Neuronal stem cell (in vitro differentiated cells): ENCODE data around the gene TRNAU1AP.
A peak's percentile ranks its signal among the peaks of the same experiment; 100 is the strongest.

ENCODE experiments used
- DNase-seq: peaks from one replicate; pipeline ENCODE4 v3.0.0-alpha.2; 2013; ENCODE audit warnings: low spot score
- H2AFZ ChIP-seq: one replicate; pipeline ENCODE4 v1.6.1; 2013; ENCODE audit warnings: mild to moderate bottlenecking, low read length, inconsistent platforms
- H2AK5ac ChIP-seq: 2 replicates; pipeline ENCODE4 v1.6.1; 2013; ENCODE audit warnings: low read depth, mild to moderate bottlenecking, inconsistent platforms, low read length, moderate library complexity, mixed read lengths
- H2BK120ac ChIP-seq: 2 replicates; pipeline ENCODE4 v1.6.1; 2013; ENCODE audit warnings: low read depth, mild to moderate bottlenecking, inconsistent platforms, low read length, moderate library complexity, mixed read lengths
- H2BK12ac ChIP-seq: one replicate; pipeline ENCODE4 v1.6.1; 2013; ENCODE audit warnings: low read length, inconsistent platforms
- H2BK15ac ChIP-seq: 2 replicates; pipeline ENCODE4 v1.6.1; 2013; ENCODE audit warnings: mild to moderate bottlenecking, low read length, inconsistent platforms, mixed read lengths
- H2BK5ac ChIP-seq: one replicate; pipeline ENCODE4 v1.6.1; 2013; ENCODE audit warnings: inconsistent platforms, mild to moderate bottlenecking, low read length, moderate library complexity
- H3K14ac ChIP-seq: one replicate; pipeline ENCODE4 v1.6.1; 2013; ENCODE audit warnings: low read length, inconsistent platforms
- H3K18ac ChIP-seq: 2 replicates; pipeline ENCODE4 v1.6.1; 2013; ENCODE audit warnings: low read length, inconsistent platforms
- H3K23ac ChIP-seq: 2 replicates; pipeline ENCODE4 v1.6.1; 2013; ENCODE audit warnings: low read depth, mild to moderate bottlenecking, mixed read lengths, low read length, inconsistent platforms; ENCODE audit not compliant: poor library complexity
- H3K27ac ChIP-seq: replicated peaks from 3 replicates; pipeline ENCODE4 v1.5.1; 2013; ENCODE audit warnings: low read length, inconsistent platforms
- H3K27me3 ChIP-seq, 3 experiments: 2 replicates each; pipeline ENCODE4 v1.6.1; 2013; ENCODE audit warnings: low read length in 3 of 3, mild to moderate bottlenecking in 2 of 3, inconsistent platforms in 1 of 3, low read depth in 1 of 3, mixed read lengths in 1 of 3, moderate library complexity in 1 of 3; ENCODE audit not compliant: control insufficient read depth in 3 of 3, insufficient read depth in 3 of 3
- H3K36me3 ChIP-seq, 2 donors: replicated peaks in 1 of 2; 2 replicates each; pipeline ENCODE4 v1.6.1; 2013; ENCODE audit warnings: low read length in 2 of 2; ENCODE audit not compliant: control insufficient read depth in 2 of 2, insufficient read depth in 2 of 2
- H3K4ac ChIP-seq: 2 replicates; pipeline ENCODE4 v1.6.1; 2013; ENCODE audit warnings: inconsistent platforms, mild to moderate bottlenecking, low read length, moderate library complexity
- H3K4me1 ChIP-seq, 2 donors: 1 replicate in 1 of 2; 2 replicates in 1 of 2; pipeline ENCODE4 v1.6.1; 2013; ENCODE audit warnings: low read length in 2 of 2, low read depth in 1 of 2; ENCODE audit not compliant: control insufficient read depth in 2 of 2, insufficient read depth in 1 of 2
- H3K4me2 ChIP-seq: one replicate; pipeline ENCODE4 v1.6.1; 2013; ENCODE audit warnings: mild to moderate bottlenecking, low read length, inconsistent platforms; ENCODE audit not compliant: insufficient read depth, poor library complexity, severe bottlenecking
- H3K4me3 ChIP-seq, 2 donors: 2 replicates each; pipeline ENCODE4 v1.5.1; 2013; ENCODE audit warnings: low read length in 2 of 2, mild to moderate bottlenecking in 2 of 2, inconsistent platforms in 1 of 2, moderate library complexity in 1 of 2
- H3K79me1 ChIP-seq: one replicate; pipeline ENCODE4 v1.6.1; 2013; ENCODE audit warnings: low read depth, mild to moderate bottlenecking, inconsistent platforms, low read length, moderate library complexity
- H3K9ac ChIP-seq: one replicate; pipeline ENCODE4 v1.6.1; 2013; ENCODE audit warnings: mild to moderate bottlenecking, low read depth, low read length, inconsistent platforms; ENCODE audit not compliant: poor library complexity
- H3K9me3 ChIP-seq, 2 donors: replicated peaks in 1 of 2; 2 replicates each; pipeline versions ENCODE3 to v1.6.1; 2013; ENCODE audit warnings: low read length in 2 of 2, mild to moderate bottlenecking in 2 of 2, inconsistent platforms in 1 of 2, low read depth in 1 of 2, mixed read lengths in 1 of 2, moderate library complexity in 1 of 2; ENCODE audit not compliant: control insufficient read depth in 2 of 2, insufficient read depth in 1 of 2
- H4K8ac ChIP-seq: one replicate; pipeline ENCODE4 v1.6.1; 2013; ENCODE audit warnings: low read depth, mild to moderate bottlenecking, inconsistent platforms, low read length, moderate library complexity
- H4K91ac ChIP-seq: one replicate; pipeline ENCODE4 v1.6.1; 2013; ENCODE audit warnings: low read length, low read depth, mild to moderate bottlenecking, inconsistent platforms; ENCODE audit not compliant: poor library complexity
- WGBS, 2 donors: extraction: QIAGEN DNeasy Blood & Tissue Kit; methylation state at CpG; one replicate each; pipeline ENCODE4 v1.1.7; 2013; ENCODE audit warnings: missing lambda C conversion rate in 2 of 2, mixed read lengths in 1 of 2; ENCODE audit not compliant: insufficient read length in 2 of 2, insufficient replicate concordance in 1 of 2; ENCODE audit errors: extremely low coverage in 2 of 2; 5-methylcytosine and 5-hydroxymethylcytosine counted together

The TRNAU1AP gene

GRCh38 chr1:28601696-28602095, 48.8 kb downstream of the TRNAU1AP start:
- Histone ChIP-seq H3K18ac (no peak overlapping the region), H2AFZ (no peak overlapping the region), H3K27ac (no peak overlapping the region), H2BK12ac (no peak overlapping the region), H3K4me2 (no peak overlapping the region), H3K14ac (no peak overlapping the region), H2BK120ac (no peak overlapping the region), H4K91ac (no peak overlapping the region), H3K9me3 (no peaks in the 10 kb centered on the region), H4K8ac (no peak overlapping the region), H2AK5ac (no peak overlapping the region), H3K36me3 (peaks cover 16 to 55% of the 10 kb centered on the region in 2 donors), H2BK15ac (no peak overlapping the region), H3K4me3 (no peak overlapping the region), H2BK5ac (no peak overlapping the region), H3K9ac (no peak overlapping the region), H3K27me3 (no peaks in the 10 kb centered on the region), H3K79me1 (no peaks in the 10 kb centered on the region), H3K4me1 (peaks cover 0 to 9% of the 10 kb centered on the region in 2 donors), H3K23ac (no peak overlapping the region), H3K4ac (no peak overlapping the region)
- DNase-seq = no peak
- no CpG with 5 or more reads among the region's 3 CpGs for WGBS, 2 donors

- Histone ChIP-seq H3K23ac (no peak overlapping the region), H2BK120ac (no peak overlapping the region), H3K4me3 (no peak overlapping the region), H3K36me3 (peaks cover 16 to 66% of the 10 kb centered on the region in 2 donors), H2BK12ac (no peak overlapping the region), H3K4ac (no peak overlapping the region), H3K4me1 (peaks cover 0 to 9% of the 10 kb centered on the region in 2 donors), H3K14ac (no peak overlapping the region), H3K27me3 (no peaks in the 10 kb centered on the region), H3K4me2 (no peak overlapping the region), H2AFZ (no peak overlapping the region), H3K9ac (no peak overlapping the region), H2AK5ac (no peak overlapping the region), H3K18ac (no peak overlapping the region), H3K27ac (no peak overlapping the region), H3K79me1 (no peaks in the 10 kb centered on the region), H3K9me3 (no peaks in the 10 kb centered on the region), H2BK5ac (no peak overlapping the region), H2BK15ac (no peak overlapping the region), H4K91ac (no peak overlapping the region), H4K8ac (no peak overlapping the region)
- WGBS, 2 donors = no CpG with 5 or more reads among the region's 15 CpGs
- peak; percentile 54 for DNase-seq
These were observed 49.9 kb downstream of the TRNAU1AP start for GRCh38 chr1:28602536-28603439.

GRCh38 chr1:28604411-28604810, 51.5 kb downstream of the TRNAU1AP start:
- Histone ChIP-seq H3K9me3 (no peaks in the 10 kb centered on the region), H2BK12ac (no peak overlapping the region), H2AFZ (no peak overlapping the region), H3K4me3 (no peak overlapping the region), H3K4me1 (peaks cover 0 to 9% of the 10 kb centered on the region in 2 donors), H3K14ac (no peak overlapping the region), H3K9ac (no peak overlapping the region), H3K27me3 (no peaks in the 10 kb centered on the region), H3K4me2 (no peak overlapping the region), H2BK15ac (no peak overlapping the region), H3K4ac (no peak overlapping the region), H2AK5ac (no peak overlapping the region), H3K79me1 (no peaks in the 10 kb centered on the region), H4K91ac (no peak overlapping the region), H3K36me3 (peaks cover 16 to 75% of the 10 kb centered on the region in 2 donors), H2BK5ac (no peak overlapping the region), H3K18ac (no peak overlapping the region), H3K23ac (no peak overlapping the region), H2BK120ac (no peak overlapping the region), H4K8ac (no peak overlapping the region), H3K27ac (no peak overlapping the region)
- WGBS, 2 donors = no CpG with 5 or more reads among the region's 5 CpGs
- DNase-seq = no peak

- Histone ChIP-seq H2BK15ac (no peak overlapping the region), H4K8ac (no peak overlapping the region), H2AFZ (no peak overlapping the region), H3K27me3 (no peaks in the 10 kb centered on the region), H2BK120ac (no peak overlapping the region), H3K4me1 (peaks cover 0 to 9% of the 10 kb centered on the region in 2 donors), H3K9me3 (no peaks in the 10 kb centered on the region), H2BK12ac (no peak overlapping the region), H2BK5ac (no peak overlapping the region), H3K14ac (no peak overlapping the region), H3K27ac (no peak overlapping the region), H3K23ac (no peak overlapping the region), H2AK5ac (no peak overlapping the region), H3K18ac (no peak overlapping the region), H3K79me1 (no peaks in the 10 kb centered on the region), H4K91ac (no peak overlapping the region), H3K9ac (no peak overlapping the region), H3K4ac (no peak overlapping the region), H3K4me2 (no peak overlapping the region), H3K36me3 (peaks cover 16 to 80% of the 10 kb centered on the region in 2 donors), H3K4me3 (no peak overlapping the region)
- DNase-seq = no peak
- no CpG with 5 or more reads among the region's 6 CpGs for whole genome bisulfite sequencing, 2 donors
These were observed 52.1 kb downstream of the TRNAU1AP start for GRCh38 chr1:28604962-28605361.
